SIG-M5 treated with dmso at 0.1 percent for 504 hours (cell line): Measurements from ENCODE around the gene AKAP13.

ENCODE experiments used
- DNase-seq: peaks from one replicate; lab custom pipeline; 2025; ENCODE audit not compliant: unreplicated experiment; lab: John Stamatoyannopoulos, UW

Gene AKAP13

DNA sequence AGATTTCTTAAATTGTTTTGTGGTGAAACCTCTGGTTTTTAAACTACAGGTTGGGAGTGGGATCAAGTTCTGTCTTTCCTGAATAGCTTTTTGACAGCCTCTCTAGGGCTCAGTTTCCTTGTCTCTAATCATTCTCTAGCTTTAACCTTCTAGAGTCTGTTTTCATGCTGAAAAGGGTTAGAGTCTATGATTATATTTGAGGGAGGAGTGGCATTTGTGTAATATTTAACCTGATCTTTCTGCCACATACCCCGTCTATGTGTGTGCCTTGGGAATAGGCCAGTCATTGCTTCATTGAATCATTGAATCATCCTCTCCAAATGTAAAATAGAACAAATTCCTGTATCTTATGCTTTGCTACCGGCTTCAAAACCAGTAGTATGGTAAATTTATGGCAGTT, 209.4 kb downstream of the AKAP13 start:
- no peak for DNase-seq

DNA sequence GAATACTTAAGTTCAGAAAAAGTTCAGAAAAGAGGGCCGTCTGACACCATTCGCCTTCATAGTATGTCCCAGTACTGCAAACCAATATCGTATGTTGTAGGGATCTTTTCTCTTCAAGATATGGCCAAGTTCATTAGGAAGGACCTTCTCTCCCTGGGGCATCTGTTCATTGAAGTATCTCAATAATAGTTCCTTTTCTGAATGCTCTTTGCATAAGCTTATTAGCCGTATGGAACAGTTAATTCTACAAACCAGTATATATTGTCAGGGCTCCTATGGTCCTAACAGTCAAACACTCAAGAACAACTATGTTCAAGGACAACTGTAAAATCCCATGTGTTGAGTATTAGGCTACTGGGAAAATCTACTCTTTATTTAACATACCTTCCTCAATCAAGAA, 211.2 kb downstream of the AKAP13 start:
- DNase-seq, result no peak

DNA sequence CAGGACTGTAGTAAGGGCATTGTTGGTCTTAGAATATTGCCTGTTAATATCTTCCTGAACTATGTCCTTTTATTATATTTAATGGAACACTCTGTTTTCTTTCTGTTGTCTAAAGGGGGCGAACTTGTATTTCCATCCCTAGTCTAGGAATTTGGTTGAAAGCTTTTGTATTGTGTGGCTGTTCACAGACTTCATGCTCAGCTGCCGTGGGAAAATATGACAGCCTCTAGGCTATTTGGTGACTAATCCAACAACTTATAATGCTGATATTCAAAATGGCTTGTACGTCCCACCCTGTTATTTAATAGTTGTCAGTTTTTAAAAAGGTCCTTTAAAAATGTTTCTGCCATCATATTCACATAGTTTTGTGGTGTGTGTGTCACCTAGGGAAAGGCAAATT, 211.7 kb downstream of the AKAP13 start:
- DNase-seq, result no peak

DNA sequence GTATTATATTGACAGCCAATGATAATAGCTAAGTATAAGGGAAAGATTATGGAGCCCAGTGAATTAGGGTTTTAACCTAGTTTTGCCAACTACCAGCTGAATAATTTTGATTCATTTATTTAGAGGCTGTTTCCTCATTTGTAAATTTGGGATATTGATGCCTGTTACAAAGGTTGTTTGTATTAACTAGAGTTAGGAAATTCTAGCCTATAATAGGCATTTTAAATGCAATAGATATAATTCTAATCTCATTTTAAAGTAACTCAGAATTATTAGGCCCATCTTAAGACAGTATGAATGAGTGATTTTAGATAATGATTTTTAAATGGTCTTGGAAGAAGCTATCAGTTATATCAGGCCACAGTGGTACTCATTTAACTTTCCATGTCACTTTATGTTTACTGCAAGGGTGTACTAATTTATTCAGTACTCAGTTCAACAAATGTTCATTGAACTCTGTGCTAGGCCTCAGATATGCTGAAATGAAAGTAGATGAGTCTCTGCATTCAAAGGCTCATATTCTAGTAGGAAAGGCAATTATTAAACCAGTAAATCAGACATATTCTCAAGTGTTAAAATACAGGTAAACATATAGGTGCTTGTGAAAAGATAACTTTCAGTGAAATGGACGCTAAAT, 213.5 kb downstream of the AKAP13 start:
- DNase-seq, result no peak

DNA sequence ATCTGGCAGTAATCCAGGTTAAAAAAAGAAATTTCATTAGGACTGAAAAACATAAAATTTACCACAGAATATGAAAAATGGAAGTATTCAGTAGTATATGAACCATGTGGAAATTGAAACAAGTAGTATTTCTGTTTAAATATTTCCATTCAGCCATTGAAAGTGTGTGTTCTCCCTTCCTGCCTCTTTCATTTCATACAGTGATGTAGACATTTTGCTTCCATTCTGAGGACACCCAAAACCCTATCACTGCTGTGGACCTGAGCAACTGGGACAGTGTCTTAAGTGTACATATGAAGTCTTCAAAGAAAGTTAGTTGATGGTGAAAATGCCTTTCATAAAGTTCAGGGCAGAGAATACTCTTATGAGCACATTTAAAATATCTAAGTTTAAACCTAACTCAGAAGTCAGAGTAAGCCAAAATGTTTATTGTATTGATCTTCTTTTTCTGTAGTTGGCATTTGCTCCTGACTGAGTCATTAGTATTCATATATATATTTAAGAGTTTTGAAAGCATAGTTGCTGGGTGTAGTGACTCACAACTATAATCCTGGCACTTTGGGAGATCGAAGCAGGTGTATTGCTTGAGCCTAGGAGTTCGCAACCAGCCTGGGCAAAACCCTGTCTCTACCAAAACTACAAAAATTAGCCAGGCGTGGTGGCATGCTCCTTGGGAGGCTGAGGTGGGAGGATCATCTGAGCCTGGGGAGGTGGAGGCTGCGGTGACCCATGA, 215.6 kb downstream of the AKAP13 start:
- DNase-seq, result no peak

DNA sequence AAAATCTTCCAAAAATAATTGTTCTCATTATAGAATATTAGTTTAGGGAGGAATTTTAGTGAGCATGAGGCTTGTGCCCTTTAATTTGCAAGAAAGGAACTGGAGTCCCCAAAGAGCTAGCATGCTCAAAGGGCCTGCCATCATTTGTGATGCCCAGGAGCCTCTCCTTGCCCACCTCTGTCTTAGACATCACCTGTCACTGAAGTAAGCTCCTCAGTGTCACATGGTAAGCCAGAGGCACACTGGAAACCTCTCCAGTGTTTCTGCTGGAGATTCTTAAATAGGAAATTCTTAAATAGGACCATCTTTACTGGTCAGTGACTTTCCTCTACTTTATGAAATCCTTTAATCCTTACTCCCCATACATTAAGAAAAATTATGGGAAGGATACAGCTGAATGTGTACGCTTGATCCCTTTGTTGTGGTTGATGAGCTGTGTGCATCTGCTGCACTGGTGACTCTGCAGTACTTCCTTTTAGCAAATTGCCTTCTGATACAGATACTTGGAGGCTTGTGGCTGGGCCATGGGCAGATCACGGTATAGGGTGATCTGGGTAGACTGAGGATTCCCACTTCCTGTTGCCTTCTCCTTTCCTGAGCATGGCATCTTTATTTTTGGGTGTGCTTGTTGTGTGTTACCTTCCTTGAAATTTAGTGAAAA, 216.9 kb downstream of the AKAP13 start:
- DNase-seq, result no peak

DNA sequence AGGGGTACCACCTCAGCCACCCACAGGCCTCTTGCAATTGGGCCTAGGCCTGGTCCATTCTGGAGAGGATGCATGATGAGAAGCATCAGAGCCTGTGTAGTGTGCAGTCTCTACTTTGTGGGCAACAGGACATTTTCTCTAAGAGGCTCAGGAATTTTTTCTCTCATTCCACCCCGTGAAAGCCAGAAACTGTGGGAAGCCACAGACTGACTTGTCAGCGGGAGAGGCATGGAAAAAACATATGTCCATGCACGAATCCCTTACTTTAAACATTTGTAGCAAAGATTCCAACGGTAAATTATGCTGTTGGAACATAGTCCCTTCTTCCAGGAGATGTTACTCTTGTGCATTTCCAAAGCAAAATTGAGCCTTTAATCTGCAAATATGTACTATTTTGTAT, 217.8 kb downstream of the AKAP13 start:
- no peak for DNase-seq

DNA sequence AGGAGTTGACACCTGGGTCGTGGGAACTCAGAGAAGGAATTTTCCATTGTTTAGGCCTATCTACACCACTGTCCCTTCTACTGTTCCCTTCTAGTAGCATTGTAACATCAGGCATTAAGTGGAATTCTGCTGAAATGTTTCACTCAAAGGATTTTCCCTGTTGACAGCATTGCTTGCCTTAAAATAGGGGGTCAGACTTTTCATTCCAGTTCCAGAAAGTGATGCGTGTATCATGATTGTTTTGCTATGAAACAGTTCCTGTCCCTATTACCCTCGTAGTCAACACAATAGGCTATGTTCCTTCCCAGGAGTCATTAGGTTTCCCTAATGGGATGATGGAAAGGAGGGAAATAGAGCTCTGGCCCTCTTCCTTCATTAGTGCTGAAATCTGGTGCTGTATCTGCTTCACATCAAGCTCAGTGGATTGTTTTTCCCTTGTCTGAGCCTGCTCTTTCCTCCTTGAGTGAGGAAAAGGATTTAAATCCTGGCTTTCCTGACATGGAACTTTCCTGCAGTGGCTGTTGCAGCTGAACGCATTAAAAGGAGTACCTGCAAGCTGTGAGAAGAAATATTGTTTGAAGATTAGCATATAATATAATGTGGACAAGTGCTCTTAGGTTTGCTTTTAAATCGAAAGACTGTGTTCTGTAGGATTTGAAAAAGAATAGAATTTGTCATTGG, 218.5 kb downstream of the AKAP13 start:
- no peak for DNase-seq

DNA sequence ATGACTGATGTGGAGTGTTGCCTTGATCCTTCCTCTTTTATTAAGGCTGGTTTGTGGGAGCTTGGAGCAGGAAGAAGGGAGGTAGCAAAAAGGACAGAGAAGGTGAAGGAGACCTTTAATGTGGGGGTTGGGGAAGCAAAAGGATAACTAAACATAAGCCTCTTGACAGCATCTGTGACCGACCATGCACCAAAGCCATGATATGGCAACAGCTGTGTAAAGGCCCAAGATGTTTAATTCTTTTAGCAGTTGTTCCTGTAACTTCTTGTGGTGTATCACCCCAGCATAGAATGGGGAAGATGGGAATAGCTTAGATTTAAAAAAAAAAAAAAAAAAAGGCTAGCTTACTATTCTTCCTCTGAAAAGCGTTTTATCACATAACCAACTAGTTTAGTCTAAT, 219.6 kb downstream of the AKAP13 start:
- no peak for DNase-seq

DNA sequence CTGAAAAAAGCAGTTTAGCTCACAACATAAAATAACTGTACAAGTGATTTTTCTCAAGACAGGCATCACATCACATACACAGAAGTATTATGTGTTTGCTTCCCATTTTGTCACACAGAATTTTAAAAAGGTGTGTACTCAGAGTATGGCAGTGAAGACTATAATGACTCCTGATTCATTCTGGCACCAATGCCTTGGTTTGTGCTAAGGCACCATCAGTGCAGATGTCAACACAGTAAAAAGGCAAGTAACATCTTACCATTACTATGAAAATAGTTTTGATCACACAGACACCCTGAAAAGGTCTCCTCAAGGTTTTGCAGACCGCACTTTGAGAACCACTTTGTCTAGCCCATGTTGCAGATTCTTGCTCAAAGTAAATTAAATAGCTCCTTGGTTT, 222.8 kb downstream of the AKAP13 start:
- no peak for DNase-seq

DNA sequence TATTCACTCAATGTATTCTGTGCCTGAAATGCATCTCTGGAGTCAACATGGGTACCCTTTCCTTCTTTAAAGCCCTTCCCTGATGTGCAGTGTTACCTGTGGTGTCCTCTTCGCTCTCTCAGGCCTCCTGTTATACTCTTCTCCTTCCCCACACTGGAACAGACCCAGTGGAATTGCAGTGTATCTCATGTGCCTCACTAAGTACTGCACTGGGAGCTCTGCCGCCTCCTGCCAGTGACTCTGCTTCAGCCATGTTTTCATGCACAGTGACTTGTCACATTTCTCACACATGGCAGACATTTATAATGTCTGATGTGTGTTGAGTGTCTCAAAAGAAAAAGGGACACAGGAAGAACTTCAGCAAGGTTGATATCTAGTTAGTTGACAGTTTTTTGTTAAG, 223.3 kb downstream of the AKAP13 start:
- no peak for DNase-seq

DNA sequence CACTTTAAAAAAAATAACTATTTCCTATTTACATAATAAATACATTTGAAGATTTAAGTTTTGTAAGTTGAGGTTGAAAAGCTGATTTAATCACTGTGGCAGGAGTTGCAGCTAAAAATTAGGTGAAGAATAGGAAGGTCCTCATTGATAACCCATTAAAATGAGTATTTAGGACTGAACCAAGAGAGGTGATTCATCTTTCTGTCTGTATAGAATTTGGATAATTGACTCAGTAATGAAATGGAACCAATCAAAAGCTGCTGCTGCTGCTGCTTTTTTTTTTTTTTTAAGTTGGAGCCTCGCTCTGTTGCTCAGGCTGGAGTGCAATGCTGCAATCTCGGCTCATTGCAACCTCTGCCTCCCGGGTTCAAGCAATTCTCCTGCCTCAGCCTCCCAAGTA, 223.8 kb downstream of the AKAP13 start:
- no peak for DNase-seq

DNA sequence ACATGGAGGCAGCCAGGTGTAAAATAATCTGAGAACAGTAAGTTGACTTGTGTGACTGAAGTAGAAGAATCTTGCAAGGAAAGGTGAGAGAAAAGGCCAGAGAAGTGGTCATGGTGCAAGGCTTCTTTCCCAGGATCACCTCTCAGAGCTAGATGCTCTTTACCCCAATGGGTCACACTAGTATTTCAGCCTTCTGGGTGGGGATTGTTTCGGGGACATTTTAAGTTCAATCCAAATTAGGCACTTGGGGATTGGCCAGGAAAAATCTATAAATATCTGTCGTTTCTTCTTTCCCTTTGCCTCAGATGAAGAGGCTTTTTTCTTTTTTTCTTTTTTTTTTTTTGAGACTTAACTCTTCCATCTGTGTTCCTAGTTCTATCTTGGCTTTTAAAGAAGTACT, 226.3 kb downstream of the AKAP13 start:
- DNase-seq, result no peak

DNA sequence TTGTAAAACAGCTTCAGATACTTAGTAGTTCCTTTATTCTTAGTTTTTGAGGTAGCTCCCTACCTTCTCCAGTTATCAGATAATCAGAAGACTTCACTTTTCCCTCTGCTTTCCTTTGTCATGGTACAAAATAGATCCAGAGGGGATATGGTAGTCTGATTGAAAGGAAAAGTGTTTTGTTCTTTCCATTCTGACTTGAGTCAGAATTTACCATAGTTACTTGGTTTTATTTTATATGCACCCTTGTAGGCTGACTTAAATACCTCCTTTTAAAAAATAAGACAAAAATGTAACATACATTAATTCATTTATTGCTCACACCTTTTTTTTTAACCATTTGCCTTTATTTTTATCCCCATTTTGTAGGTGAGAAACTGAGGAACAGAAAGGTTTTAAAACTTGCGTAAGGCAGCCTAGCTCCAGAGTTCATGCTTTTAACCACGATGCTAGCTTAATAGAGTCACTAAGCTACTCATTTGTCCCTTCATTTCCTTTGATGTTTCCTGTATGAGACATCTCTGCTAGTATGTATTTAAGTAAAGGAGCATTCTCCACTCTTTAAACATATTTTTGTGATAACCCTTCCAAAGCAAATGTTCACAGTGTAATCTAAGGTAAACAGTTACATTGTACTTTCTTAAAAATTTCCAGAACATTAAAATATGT, 226.9 kb downstream of the AKAP13 start:
- no peak for DNase-seq

DNA sequence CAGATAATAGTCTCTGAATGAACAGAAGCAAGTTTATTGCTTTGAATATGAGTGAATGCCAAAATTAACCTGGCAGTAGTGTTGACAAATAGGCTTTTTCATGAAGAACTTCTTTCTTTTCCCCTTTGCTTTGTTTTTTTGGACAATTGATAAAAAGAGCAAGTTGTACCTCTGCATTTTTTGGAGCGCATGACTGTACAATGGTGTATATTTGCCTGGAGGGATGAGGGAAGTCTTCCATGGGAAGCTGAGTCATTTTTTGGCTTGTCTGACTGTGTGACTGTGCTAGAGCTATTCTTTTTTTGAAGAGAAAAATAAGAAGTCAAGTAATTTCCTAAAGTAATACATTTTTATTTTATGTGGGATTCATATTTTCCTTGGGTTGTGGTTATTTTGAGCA, 227.4 kb downstream of the AKAP13 start:
- no peak for DNase-seq

DNA sequence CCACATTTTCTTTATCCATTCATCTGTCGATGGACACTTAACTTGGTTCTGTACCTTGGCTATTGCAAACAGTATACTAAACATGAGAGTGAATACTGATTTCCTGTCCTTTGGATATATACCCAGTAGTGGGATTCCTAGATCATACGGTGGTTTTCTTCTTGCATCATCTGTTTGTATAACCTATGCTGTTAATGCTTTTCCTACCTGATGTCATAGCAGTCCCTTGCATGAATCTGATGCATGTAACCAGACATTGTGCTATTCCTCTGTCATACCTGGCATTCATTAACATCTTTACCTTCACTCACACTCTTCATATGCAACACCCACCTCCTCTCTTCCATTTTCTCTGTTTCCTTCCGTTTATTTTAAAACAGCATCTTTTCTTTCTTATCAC, 229.1 kb downstream of the AKAP13 start:
- DNase-seq, result no peak

DNA sequence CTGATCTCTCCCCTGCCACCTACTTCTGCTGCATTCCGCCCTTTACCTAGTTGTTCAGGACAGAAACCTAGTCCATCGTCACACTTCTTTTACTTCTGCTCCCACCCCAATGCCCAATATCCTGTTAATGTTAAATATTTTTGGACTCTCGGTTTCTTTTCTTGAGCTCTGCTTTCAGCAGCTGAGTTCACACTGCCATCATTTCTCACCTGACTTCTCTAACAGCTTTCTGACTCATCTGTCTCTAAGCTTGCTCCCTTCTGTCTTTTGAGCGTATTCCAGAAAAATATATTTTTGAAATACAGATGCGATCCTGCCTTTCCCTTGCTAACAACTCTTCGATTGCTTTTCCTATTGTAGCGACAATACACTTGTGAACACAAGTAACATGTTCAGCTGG, 231.0 kb downstream of the AKAP13 start:
- DNase-seq, result no peak

DNA sequence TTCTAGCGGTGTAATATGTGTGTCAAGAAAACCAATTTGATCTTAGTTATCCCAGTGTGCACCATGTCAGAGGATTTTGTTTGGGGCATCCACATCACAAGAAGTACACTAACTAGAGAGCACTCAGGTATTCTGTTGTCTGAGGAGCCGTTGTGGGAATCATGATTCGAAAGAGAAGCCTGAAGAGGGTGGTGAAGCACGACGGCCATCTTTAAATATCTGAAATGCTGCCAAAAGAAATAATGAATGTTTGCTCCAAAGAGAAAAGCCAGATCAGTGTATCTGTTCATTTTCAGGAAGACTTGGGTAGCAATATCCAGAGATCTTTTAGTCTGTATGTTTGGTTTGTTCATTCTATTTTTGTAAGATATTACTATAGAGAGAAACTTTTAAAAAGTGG, 233.7 kb downstream of the AKAP13 start:
- no peak for DNase-seq

DNA sequence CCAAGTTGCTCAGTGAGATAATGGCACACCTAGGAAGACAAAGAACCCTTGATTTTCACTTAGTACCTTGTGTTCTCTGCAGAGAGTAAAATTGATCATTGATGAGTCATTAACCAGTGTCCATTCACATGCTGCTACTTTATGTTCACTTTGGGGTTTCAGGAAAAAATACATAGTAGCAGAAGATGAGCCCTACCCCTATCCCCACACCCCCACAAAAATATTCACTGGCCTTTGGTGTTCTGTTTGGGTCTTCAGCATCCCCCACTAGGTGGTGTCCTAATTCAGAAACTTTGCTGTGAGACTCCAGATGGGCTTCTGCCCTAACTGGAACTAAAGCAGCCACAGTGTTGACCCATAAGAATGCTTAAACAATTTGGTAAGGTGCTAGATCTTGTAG, 235.5 kb downstream of the AKAP13 start:
- DNase-seq, result peak; percentile 7

DNA sequence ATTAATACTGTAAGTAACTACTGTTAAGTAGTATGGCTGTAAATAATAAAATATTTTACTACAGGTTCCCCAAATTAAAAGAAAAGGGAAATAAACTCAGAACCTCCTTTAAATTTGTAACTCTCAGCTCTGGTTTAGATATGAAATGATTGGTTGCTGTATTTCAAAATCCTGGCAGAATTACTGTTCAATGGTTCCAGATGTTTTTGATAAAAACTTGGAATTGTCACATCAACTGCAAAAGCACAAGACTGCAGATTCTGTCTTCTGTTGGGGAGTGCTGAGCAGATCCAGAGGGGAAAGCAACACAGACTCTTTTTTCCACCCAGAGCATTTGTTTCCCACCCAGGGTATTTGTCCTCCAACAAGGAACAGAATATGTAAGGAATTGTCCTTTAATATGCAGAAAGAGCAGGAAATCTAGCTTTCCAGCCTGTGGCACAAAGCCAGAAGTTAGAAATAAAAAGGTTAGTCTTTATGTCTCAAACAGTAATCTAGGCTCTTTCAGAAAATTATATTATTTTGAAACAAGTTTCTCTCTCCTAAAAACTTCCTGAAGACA, 236.2 kb downstream of the AKAP13 start:
- DNase-seq, result no peak

DNA sequence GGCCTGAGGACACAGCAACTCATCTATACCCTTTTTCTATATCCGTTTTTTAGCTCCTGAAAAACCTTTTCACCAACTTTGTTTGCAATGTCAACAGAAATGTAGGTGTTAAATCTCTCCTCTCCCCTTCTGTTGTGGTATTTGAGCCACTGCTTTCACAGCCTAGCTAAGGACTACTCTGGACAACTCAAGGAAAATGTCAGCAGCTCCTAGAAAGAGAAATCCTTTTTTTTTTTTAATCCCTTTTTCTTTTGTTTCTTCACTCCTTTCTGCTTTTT, 237.8 kb downstream of the AKAP13 start:
- no peak for DNase-seq
